Upper lobe of left lung (tissue), 4 donors: ENCODE data around the gene ITGBL1.

Experiments used
- CTCF ChIP-seq, 6 experiments: fragments of 450-650 bp in 4 of 6; fragments of 200-600 bp in 2 of 6; sonication (generic) in 2 of 6; IDR thresholded peaks; one replicate each; pipeline ENCODE4 v1.5.1; 2016 to 2019; ENCODE audit warnings: antibody characterized with exemption in 6 of 6
- POLR2A ChIP-seq, 4 donors: fragments of 450-650 bp; IDR thresholded peaks; one replicate each; pipeline ENCODE4 v1.5.1; 2016 to 2017; ENCODE audit warnings: antibody characterized with exemption in 4 of 4, mild to moderate bottlenecking in 2 of 4
- POLR2AphosphoS5 ChIP-seq, 2 donors: sonication (generic); formaldehyde crosslinking; IDR thresholded peaks; one replicate each; pipeline ENCODE4 v1.5.1; 2017; ENCODE audit warnings: antibody characterized with exemption in 2 of 2

DNA sequence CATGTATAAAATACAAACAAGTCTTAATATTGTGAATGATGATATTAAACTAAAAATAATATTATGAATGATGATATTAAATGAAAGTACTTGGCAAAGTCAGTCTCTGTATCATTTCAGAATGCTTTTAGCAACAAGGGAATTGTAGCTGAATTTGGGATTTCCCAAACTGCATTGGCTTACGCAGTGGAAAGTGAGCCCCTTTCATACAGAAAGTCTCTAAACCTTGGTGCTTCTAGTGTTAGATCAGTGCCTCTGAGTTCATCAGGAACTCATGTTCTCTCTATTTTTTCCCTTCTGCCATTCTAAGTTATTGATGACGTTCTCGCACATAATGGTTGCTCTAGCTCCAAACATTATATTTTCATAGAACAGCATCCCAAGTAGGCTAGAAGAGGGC, 300.0 kb downstream of the ITGBL1 start:
- TF ChIP-seq CTCF (IDR thresholded peaks at IDR 0.05) (no peak), POLR2AphosphoS5 (IDR thresholded peaks at IDR 0.05) (no peak), POLR2A (IDR thresholded peaks at IDR 0.05) (no peak)
